Posterior cingulate gyrus (tissue), 11 donors: ENCODE data around the gene EFCAB6.

ENCODE experiments used
- DNase-seq, 10 donors: peaks; one replicate each; pipeline versions ENCODE4 v3.0.0 to v3.0.0-alpha.2; 2020 to 2021; ENCODE audit warnings: mixed read lengths in 3 of 10
- intact Hi-C: fragments of 100-400 bp; cut with DNase I; formaldehyde crosslinking; loops from one replicate; pipeline ENCODE4 v1.15.1; 2023

The EFCAB6 gene

DNA sequence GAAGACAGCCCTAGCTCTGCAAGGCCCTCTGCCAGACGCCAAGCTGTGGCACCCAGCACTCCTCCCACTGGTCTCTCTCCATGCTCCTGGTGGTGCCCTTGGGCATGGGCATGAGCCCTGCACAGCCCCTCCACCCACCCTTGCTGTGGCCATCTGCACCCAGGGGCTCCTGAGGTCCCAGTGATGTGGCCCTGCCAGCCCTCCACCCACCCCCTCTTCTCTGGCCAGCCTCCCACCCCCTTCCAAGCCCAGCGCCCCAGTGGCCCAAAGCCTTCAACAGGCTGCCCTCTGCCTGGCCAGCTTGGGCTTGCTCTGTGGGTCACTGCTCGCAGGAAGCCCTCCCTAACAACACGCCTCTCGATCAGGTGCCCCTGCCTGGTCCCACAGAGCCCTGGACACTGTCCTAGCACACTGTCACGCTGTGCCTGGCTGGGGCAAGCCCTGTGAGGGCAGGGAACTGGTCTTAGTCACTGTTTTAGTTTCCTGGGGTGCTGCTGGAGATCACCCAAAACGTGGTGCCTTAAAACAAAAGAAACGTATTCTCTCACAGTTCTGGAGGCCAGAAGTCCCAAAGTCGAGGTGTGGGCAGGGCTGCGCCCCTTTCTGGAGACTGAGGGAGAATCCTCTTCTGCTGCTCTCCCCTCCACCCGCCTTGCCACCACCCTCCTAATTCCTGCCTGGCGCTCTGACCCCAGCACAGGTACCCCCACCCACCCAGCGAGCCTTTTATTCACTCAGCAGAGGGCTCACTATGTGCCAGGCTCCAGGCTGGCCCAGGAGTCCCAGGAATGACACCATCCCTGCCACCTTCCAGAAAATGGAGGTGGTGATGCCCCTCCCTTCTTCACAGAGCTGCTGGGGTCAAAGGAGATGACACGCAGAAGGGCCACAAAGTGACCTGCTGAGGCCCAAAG lies 35.5 kb upstream of the EFCAB6 start:
- DNase-seq: peak in 4 of 10 donors; percentile 4 to 75 (median 51)
- intact Hi-C loops: no loop called here

DNA sequence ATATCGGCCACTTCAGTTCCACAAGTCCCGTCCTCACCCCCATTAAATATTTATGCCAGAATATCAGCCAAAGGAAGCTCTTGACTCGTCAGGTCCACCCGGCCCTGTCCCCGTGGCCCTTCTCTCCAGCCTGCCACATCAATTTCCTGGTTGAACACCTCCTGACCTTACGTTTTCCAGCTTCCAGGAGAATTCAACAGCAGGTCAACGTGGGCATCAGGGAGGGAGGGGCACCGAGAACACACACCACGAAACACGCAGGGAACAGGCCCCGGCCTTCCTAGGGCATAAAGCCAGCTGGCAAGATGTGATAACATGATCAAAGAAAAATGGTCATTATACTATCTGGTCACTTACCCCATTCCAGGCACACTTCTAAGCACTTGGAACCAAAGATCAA lies 34.9 kb upstream of the EFCAB6 start:
- intact Hi-C loops: no loop called here
- peak in 2 of 10 donors; percentile 18 to 57 for DNase-seq

DNA sequence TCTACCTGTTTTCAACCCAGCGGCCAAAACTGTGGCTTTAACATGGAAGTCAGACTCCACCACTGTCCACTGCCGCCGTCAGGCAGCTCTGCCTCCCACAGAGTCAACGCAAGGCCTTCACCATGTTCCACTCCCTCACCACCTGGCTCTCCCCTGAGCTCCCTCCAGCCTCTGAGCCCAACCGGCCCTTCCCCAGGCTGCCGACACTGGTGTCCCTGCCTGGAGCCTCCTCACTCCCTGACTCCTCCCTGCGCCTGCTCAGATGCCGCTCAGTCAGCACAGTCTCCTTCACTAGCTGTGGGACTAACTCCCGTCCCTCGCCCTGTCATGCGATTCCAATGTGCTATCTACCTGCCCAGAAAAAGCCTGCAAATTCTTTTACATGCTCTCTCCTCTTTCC lies 33.9 kb upstream of the EFCAB6 start:
- DNase-seq: peak in 4 of 10 donors; percentile 36 to 90 (median 80)
- intact Hi-C loops: no loop called here

DNA sequence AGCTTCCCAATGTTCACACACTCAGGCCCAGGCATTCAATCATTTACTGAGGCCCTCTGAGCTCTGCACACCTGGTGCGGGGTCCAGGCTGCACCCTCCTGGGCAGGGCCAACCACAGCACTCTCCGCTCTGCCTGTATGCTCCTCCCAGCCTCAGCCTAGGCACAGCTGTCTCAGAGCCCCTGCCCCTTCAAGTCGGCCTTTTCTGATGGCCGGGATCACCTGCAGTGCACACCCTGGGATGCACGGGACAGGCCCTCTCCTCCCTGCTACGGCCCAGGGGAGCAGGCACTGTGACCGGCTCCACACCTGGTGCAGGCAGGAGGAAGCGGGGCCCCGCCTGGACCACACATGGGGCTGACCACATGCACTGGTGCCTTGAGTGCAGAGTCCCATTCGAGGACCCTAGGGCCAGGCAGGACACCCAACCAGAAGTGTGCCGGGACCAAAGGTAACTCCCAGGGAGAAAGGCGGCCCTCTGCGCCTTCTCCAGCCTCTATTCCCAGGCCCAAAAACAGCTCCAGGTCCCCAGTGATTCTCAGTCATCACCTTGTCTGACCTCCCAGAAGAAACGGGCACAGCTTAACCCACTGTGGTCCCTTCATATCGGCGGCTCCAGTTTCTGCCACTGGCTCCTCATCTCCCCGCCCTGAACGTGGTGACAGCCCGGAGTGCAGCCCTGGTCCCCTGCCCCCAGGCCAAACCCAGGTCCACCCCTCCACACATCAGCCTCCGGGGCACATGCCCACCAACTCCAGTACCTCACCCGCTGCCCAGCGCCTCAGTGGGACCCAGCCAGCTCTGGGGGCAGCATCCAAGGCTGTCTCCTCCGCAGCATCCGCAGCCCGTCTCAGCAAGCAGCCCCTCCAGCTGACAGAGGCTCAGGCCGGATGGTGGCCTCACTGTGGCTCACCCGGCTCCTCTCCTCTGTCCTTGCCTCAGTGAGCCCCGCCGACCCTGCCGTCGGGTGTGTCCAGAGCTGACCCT lies 32.7 kb upstream of the EFCAB6 start:
- peak in 4 of 10 donors; percentile 23 to 80 (median 70) for DNase-seq
- intact Hi-C loops: no loop called here

DNA sequence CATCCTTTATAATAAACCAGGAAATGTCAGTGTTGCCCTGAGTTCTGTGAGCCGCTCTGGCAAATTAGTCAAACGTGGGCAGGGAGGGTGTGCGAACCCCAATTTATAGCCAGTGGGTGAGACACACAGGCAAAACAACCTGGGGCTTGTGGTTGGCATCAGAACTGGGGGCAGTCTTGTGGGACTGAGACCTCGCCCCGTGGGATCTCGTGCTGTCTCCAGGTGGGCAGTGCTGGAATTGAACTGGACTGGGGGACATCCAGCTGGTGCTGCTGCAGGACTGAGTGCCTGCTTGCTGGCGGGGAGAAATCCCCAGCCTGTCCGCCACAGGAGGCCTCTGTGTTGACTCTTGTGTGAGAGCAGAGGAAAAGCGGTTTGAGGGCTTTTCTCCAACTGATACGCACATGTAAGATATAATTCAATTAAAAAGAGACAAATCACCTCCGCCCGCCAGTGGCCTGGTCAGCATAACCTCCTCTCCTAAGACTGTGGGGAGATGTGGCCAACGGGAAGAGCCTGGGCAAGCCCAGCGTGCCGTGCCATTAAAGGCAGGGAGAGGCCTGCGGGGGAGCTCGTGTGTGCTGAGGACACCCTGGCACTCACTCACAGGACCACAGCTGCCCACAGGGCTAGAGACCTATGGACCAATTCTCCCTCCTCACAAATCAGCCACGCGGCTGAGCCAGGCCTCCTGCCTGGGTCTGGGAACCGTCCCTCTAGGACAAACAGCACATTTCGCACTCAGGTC lies 31.9 kb upstream of the EFCAB6 start:
- DNase-seq: peak in 3 of 10 donors; percentile 52 to 75 (median 65)

DNA sequence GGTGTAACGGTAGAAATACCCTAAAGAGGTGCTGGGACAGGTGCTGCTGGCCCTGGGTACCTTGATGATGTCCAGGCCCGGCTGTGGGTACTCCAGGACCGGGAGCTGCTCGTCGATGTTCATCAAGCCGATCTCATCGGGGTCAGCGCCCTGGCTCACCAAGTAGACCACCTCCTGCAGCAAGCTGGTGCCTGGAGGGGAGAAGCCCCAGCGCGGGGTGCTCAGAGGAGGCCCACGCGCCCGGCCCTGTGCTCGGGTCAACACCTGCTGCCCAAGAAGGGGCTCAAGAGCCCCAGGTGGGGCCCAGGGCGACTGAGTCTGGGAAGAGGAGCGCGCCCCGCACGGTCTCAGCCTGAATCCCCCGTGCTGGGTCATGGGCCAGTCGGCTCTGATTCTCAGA lies 29.6 kb upstream of the EFCAB6 start:
- DNase-seq: peak in 4 of 10 donors; percentile 2 to 74 (median 41)
- intact Hi-C loops: no loop called here

More for the DNA sequence above, 31.9 kb upstream of the EFCAB6 start:
- intact Hi-C loops: no loop called here

DNA sequence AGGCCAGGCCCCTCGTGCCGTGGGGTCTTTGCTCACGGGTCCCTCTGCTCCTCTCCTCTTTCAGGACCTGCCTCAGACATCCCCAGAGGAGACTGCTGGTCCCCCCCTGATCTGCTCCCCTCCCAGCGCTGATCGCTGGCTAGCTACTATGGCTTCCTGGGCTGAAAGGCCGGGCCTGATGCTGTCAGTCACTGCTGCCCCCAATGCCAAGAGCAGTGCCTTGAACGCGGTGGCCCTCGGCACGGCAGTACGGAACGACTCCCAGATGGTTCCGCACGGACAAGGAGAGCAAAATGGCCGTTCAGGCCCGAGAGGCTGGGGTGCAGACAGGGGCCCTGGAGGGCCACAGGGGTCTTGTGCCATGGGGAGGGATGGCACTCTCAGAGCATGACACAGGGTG lies 28.7 kb upstream of the EFCAB6 start:
- intact Hi-C loops: no loop called here
- peak in 3 of 10 donors; percentile 52 to 75 (median 66) for DNase-seq

DNA sequence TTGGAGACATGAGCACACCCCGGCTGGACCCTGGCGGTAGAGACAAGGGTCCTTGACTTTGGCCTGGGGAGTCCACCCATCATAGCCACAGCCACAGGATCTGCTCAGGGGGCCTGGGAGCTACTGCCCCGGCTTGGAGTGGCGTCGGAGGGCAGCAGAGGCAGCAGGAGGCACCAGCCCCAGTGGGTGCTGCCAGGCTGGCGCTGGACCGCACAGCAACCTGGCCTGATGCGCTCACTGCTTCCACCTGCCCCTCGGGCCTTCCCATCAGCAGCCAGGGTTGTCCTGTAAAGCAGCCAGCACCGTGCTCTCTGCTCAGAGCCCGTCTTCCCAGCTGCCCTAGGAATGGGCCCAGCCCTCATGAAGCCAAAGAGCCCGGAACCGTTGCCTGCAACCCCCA lies 28.3 kb upstream of the EFCAB6 start:
- peak in 3 of 10 donors; percentile 48 to 59 (median 48) for DNase-seq
- intact Hi-C loops: no loop called here

DNA sequence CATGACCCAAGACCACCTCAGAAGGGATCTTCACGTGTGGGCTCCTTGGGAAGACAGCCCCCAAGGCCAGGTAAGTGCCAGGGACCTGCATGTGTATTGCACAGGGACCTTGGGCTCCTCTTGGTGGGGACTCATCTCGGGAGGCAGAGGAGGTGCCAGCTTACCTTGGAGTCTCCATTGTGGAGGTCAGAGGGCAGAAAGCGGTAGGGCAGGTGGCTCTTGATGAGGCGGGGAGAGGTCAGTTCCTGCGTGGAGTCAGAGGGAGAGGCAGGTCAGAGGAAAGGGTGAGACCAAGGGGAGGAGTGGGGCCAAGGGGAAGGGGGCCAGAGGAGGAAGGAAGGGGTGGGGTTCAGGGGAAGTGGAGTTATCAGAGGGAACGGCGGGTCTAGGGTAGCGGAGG lies 27.7 kb upstream of the EFCAB6 start:
- DNase-seq: peak in 3 of 10 donors; percentile 9 to 61 (median 27)
- intact Hi-C loops: no loop called here

DNA sequence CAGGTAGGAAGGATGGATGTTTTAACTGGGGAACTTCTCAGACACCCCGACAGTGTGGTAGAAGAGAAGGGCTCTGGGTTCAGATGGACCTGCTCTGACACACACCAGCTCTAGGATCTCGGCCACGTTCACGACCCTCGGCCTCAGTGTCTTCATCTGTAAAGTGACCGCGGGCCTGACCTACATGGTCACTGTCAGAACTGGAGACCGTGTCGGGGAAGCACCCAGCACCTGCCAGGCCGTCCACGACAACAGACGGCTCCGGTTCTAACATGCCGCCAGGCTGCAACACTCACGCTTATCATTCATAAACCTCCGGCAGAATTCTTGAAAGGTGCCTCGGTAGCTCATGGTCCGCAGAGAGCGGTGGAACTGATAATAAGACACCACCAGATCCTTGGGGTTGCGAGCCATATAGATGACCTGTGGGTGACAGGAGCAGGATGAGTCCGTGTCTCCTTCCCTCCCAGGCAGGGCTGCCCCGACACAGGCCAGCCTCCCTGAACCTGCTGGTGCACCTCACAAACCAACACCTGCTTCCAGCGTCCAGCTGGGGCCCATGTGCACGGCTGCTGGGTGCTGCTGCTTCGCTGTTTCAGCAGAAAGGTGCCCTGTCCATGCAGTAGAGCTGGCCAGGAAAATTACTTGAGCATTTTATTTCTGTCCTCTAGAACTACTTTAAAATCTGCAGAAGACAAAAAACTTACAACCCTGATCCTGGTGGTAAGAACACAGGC lies 26.6 kb upstream of the EFCAB6 start:
- intact Hi-C loops: no loop called here
- peak in 2 of 10 donors; percentile 57 to 67 for DNase-seq

DNA sequence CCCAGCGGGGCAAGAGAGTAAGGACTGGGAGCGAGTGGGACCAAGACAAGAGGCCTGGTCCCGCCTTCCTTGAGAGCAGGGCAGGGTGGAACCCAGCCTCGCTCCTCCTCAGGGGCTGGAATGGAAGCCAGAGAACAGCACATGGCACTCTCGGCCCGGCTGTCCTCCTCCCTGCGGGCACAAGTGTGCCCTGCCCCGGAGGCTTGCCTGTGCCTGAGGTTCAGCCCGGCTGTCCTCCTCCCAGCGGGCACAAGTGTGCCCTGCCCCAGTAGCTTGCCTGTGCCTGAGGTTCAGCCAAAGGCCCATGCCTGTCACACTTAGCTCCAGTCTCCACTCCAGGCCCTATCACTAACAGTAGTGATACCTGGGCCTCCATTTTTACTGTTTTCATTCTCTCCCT lies 26.1 kb upstream of the EFCAB6 start:
- peak in 3 of 10 donors; percentile 41 to 52 (median 49) for DNase-seq
- intact Hi-C loops: no loop called here

DNA sequence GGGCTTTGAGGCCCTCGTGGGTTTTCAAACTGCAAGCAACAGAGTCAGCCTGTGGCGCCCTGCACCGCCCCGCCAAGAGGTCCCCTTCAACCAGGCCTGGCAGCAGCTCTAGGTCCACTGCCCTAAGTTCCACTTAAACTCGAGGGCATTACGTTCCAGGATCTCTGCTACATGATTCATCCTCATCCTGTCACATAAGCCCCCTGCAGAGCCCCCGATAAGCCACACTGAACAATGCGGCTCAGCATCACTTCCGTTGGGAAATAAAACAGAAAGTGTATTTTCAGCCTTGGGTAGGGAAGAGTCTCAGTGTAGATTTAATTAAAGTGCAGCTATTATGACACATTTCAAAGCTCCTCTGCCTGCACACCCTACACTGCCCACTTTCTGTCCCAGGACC lies 25.6 kb upstream of the EFCAB6 start:
- peak in 2 of 10 donors; percentile 20 to 43 for DNase-seq
- intact Hi-C loops: no loop called here

DNA sequence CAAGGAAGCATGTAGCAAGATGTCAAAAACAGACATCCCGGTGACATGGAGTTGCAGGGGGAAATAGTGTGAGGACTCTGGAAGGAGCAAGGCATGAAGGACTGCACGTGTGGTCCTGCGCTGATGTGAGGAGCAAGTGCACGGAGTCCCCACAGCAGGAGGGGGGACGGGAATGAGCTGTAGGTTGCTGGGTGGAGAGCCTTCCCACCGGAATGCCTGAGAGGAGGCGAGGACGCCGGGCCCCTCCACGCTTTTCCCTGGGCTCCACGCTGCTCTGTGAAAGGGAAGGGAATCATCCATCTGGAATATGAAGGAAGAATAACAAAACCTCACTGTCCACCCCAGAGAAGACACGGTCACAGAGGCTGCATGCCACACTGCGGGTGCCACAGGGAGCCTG lies 23.6 kb upstream of the EFCAB6 start:
- intact Hi-C loops: no loop called here
- DNase-seq: peak in 3 of 10 donors; percentile 52 to 67 (median 59)

DNA sequence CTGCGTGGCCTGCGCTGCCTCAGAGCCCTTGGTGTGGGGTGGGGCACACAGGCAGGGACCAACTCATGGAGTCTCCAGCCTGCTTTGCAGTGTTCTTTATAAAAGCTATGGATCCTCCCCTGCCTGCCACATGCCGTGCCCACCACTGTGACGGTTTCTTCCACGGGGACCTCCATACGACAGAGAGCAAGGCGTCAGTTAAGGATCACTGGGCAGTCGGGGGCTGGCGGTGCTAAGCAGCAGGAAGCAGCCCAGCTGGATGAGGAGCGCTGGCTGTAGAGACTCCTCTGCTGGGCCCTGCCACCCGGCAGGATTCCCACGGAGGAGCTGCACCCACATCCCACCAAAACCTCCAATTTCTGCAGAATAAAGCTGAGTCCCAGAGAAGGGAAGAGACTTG lies 23.1 kb upstream of the EFCAB6 start:
- intact Hi-C loops: no loop called here
- DNase-seq: peak in 3 of 10 donors; percentile 60 to 67 (median 67)

DNA sequence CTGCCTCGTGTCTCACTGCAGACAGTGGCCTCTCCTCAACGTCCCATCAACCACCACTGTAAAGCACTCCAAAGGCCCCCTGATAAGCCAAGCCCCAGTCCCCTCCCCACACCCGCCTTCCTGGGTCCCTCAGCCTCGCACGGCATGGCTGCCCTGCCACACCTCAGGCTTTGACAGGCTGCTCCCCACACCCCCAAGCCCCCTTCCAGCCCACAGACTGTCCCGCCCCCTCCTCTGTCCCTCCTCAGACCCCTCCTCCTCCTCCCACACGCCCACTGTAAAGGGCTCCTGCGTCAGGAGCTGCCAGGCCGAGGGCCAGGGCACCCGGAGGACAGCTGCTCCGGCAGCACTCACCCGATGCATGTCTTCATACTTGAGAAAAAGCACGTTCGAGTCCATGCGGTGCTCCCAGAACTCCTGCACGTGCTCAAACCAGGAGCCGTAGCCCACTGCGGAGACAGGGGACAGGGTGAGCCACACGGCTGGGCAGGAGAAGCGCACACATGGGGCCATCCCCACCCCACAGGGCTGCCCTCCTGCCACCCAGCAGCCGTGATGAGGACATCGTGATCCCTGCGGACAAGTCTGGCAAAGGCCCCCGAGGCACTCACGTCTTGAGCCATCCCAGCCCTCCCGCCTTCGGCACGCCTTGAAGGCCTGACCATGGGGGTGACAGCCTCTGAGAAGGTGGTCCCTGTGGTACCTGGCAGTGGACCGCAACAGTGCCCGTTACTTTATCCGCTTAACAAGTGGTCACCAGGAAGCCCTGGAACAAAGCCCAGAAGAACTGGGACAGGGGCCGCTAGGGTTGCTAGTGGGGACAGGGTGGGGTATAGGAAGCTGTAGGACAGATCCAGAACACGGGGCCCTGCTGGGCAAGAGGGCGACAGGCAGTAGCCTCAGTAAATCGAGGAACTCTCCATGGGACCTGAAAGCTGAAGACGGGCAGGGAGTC lies 21.5 kb upstream of the EFCAB6 start:
- peak in 3 of 10 donors; percentile 62 to 87 (median 70) for DNase-seq

DNA sequence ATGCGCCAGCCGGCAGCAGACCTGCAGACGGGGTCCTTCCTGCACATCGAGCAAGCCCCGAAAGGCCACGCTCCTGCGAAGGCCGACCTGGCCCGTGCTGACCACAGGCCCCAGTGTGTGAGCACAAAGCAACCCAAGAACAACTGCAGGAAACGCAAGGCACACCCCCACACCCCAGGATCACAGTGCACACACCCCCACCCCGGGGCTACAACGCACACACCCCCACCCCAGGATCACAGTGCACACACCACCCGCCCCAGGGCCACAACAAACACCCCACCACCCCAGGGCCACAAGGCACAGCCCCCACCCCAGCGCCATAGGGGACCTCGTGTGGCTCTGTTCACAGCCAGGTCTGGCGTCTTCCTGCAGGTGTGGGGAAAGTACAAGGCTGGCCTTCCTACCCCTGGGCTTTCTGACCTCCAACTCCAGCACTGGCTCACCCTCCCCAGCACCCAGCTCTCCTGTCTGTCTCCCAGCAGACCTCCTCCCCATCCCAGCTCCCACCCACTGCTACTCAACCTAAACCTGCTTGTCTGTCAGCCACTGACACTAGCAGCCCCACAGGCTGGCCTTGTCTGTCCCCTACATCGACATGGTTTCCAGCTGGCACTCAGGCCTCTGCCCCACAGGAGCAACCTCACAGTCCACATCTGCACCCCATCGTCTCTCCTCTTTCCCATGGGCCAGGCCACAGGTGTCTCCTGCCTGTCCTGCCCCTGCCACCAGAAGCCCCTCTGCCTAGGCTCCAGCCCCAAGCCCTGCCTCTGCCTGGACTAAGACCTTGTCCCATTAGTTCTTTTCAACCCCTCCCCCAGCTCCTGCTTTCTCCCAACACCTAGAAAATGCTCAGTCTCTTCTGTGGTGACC lies 20.5 kb upstream of the EFCAB6 start:
- intact Hi-C loops: no loop called here
- peak in 3 of 10 donors; percentile 59 to 77 (median 71) for DNase-seq

More for the DNA sequence above, 21.5 kb upstream of the EFCAB6 start:
- intact Hi-C loops: no loop called here
